Neural progenitor cell (in vitro differentiated cells): Measurements from ENCODE around the gene VSTM4. TPM values are rescaled to one million over a fixed set of nuclear protein-coding genes. Genes with fewer than 3 reads are reported as not detected.
A peak's percentile ranks its signal among the peaks of the same experiment; 100 is the strongest.

Experiments
- DNase-seq: peaks from one replicate; pipeline ENCODE4 v3.0.0-alpha.2; 2016; ENCODE audit warnings: low spot score
- H2AFZ ChIP-seq: fragments of 200-600 bp; sonication (generic); replicated peaks from 2 replicates; pipeline ENCODE4 v1.6.1; 2016; ENCODE audit warnings: antibody characterized with exemption
- H3F3A ChIP-seq: fragments of 200-600 bp; sonication (generic); 2 replicates; pipeline ENCODE4 v1.6.1; 2016; ENCODE audit warnings: antibody characterized with exemption, low read depth
- H3K27ac ChIP-seq: fragments of 200-600 bp; sonication (generic); 2 replicates; pipeline ENCODE4 v1.5.1; 2016; ENCODE audit warnings: mild to moderate bottlenecking
- H3K27me3 ChIP-seq: fragments of 200-600 bp; sonication (generic); 2 replicates; pipeline ENCODE4 v1.6.1; 2016; ENCODE audit warnings: mild to moderate bottlenecking, moderate library complexity
- H3K36me3 ChIP-seq: fragments of 200-600 bp; sonication (generic); 2 replicates; pipeline ENCODE4 v1.5.1; 2016
- H3K4me1 ChIP-seq: fragments of 200-600 bp; sonication (generic); 2 replicates; pipeline ENCODE4 v1.6.1; 2016; ENCODE audit warnings: mixed run types
- H3K4me2 ChIP-seq: fragments of 200-600 bp; sonication (generic); 2 replicates; pipeline ENCODE4 v1.6.1; 2016
- H3K4me3 ChIP-seq: fragments of 200-600 bp; sonication (generic); 2 replicates; pipeline ENCODE4 v1.5.1; 2016
- H3K79me2 ChIP-seq: fragments of 200-600 bp; sonication (generic); 2 replicates; pipeline ENCODE4 v1.6.1; 2016; ENCODE audit warnings: low read depth
- H3K9ac ChIP-seq: fragments of 200-600 bp; sonication (generic); 2 replicates; pipeline ENCODE4 v1.6.1; 2016
- H3K9me3 ChIP-seq: fragments of 200-600 bp; sonication (generic); 2 replicates; pipeline ENCODE4 v1.5.1; 2016; ENCODE audit warnings: low read depth
- H4K20me1 ChIP-seq: fragments of 200-600 bp; sonication (generic); 2 replicates; pipeline ENCODE4 v1.6.1; 2016; ENCODE audit warnings: low read depth
- H3K27ac Mint-ChIP-seq: 3 replicates; pipeline ENCODE4 v1.8.0; 2021; ENCODE audit warnings: mixed read lengths
- H3K27me3 Mint-ChIP-seq: 2 replicates; pipeline ENCODE4 v1.8.0; 2022; ENCODE audit warnings: low read depth, mild to moderate bottlenecking, inconsistent platforms, moderate library complexity, mixed read lengths; ENCODE audit not compliant: insufficient read depth
- H3K36me3 Mint-ChIP-seq: 3 replicates; pipeline ENCODE4 v1.8.0; 2021; ENCODE audit warnings: mixed read lengths
- H3K4me1 Mint-ChIP-seq: 3 replicates; pipeline ENCODE4 v1.8.0; 2021; ENCODE audit warnings: mixed read lengths
- H3K4me3 Mint-ChIP-seq: 3 replicates; pipeline ENCODE4 v1.8.0; 2021; ENCODE audit warnings: mild to moderate bottlenecking, moderate library complexity, mixed read lengths
- H3K9me3 Mint-ChIP-seq: 3 replicates; pipeline ENCODE4 v1.8.0; 2020; ENCODE audit warnings: mixed read lengths
- CTCF ChIP-seq: fragments of 200-600 bp; sonication (generic); IDR thresholded peaks from 2 replicates; pipeline ENCODE4 v1.5.1; 2017; ENCODE audit warnings: antibody characterized with exemption, mild to moderate bottlenecking
- EZH2 ChIP-seq: fragments of 200-600 bp; sonication (generic); IDR thresholded peaks from 2 replicates; pipeline ENCODE4 v1.6.1; 2017; ENCODE audit warnings: antibody characterized with exemption, mild to moderate bottlenecking, moderate library complexity
- EZH2phosphoT487 ChIP-seq: fragments of 200-600 bp; sonication (generic); IDR thresholded peaks from 2 replicates; pipeline ENCODE4 v1.6.1; 2017; ENCODE audit warnings: antibody characterized with exemption
- total RNA-seq: library from RNA; depleted of rRNA; stranded (reverse); fragments of >200 nt; gene quantifications from 2 replicates; pipeline ENCODE4 v1.2.3, GENCODE V29; 2015; ENCODE audit warnings: low replicate concordance

VSTM4 gene
- total RNA-seq, 1 donor from 2014 or later: 0.92 TPM

GRCh38 chr10:49001870-49002672 lies 113.3 kb downstream of the VSTM4 start:
- Histone ChIP-seq H3K4me2 (no peak overlapping the region), H3K4me1 (no peaks in the 10 kb centered on the region), H3K9ac (no peak overlapping the region), H3K79me2 (no peaks in the 10 kb centered on the region), H3K27ac (no peak overlapping the region), H2AFZ (no peak overlapping the region), H3K4me3 (no peak overlapping the region), H3K36me3 (no peaks in the 10 kb centered on the region), H4K20me1 (no peaks in the 10 kb centered on the region), H3K27me3 (no peaks in the 10 kb centered on the region), H3F3A (no peaks in the 10 kb centered on the region), H3K9me3 (no peaks in the 10 kb centered on the region)
- H3K9me3 Mint-ChIP-seq: no peaks in the 10 kb centered on the region
- no peak overlapping the region for H3K27ac Mint-ChIP-seq
- no peaks in the 10 kb centered on the region for H3K27me3 Mint-ChIP-seq
- H3K4me1 Mint-ChIP-seq: peaks cover 17% of the 10 kb centered on the region
- TF ChIP-seq CTCF: no peak
- TF ChIP-seq EZH2: no peak
- no peak for TF ChIP-seq EZH2phosphoT487
- no peak overlapping the region for H3K4me3 Mint-ChIP-seq
- peaks cover 2% of the 10 kb centered on the region for H3K36me3 Mint-ChIP-seq
- no peak for DNase-seq

DNA sequence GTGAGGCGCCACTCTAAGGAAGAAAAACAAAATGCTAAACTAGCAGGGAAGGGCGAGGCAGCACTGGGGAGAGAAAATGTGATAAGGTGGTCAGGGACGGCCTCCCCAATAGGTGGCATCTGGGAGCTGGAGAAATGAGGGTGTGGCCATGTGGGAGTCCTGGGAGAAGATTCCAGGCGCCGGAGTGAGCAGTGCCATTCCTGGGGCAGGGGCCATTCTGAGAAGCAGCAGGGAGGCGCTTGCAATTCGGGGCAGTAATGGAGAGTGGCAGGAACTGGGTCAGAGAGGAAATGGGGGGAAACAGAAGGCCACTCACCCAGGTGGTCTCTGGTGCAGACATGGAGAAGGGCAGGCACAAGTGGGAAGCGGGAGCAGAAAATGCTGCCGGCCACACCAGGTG lies 113.9 kb downstream of the VSTM4 start:
- DNase-seq: peak; percentile 53
- H3K27me3 ChIP-seq: no peaks in the 10 kb centered on the region
- no peak overlapping the region for H3K27ac ChIP-seq
- H3F3A ChIP-seq: no peaks in the 10 kb centered on the region
- TF ChIP-seq EZH2 (no peak), CTCF (peak; percentile 41)
- Mint-ChIP-seq H3K27me3 (no peaks in the 10 kb centered on the region), H3K4me3 (no peak overlapping the region), H3K27ac (no peak overlapping the region), H3K9me3 (no peaks in the 10 kb centered on the region), H3K36me3 (peaks cover 1% of the 10 kb centered on the region), H3K4me1 (peaks cover 15% of the 10 kb centered on the region)
- H3K9me3 ChIP-seq: no peaks in the 10 kb centered on the region
- no peaks in the 10 kb centered on the region for H3K36me3 ChIP-seq
- no peak overlapping the region for H3K9ac ChIP-seq
- no peak overlapping the region for H2AFZ ChIP-seq
- no peaks in the 10 kb centered on the region for H4K20me1 ChIP-seq
- no peaks in the 10 kb centered on the region for H3K79me2 ChIP-seq
- H3K4me1 ChIP-seq: no peaks in the 10 kb centered on the region
- H3K4me3 ChIP-seq: no peak overlapping the region
- H3K4me2 ChIP-seq: no peak overlapping the region

DNA sequence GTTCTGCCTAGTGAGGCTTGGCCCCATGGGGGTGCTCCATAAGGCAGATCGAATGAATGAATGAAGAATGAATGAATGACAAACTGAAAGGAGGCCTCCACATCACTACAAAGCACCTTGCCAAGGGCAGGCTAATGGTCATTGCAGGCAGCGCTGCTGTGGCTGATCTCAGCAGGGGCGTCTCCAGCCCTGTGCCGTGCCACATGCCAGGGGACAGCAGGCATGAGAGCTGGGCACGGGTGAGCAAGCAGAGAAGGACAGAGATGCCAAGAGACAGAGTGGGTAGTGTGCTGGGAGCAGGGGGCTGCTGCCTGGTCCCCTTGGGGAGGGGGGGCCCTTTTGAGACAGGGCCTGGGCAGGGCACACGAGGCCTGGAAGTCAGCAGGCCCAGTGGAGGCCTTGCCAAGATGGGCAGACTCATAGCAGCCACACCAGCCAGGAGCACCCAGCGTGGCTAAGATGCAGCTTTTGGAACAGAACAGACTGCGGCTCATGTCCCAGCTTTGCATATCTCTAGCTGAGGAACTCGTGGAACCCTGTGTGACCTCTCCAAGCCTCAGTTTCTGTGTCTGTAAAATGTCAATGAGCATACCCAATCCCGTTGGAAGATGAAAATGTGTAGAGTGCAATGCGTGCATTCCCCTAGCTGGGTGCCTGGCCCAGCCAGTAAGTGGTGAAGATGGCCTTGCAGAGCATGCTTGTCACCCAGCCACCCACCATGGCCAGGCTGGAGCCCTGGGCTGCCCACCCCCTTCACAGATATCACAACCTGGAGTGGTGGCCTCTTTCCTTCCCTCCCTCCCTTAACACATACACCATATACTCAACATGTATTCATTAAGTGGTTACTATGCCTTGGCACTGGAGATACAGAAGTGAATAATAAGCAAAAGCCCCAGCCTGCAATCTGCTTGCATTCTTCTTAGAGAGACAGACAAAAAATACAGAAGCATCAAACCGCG lies 114.6 kb downstream of the VSTM4 start:
- no peak overlapping the region for H3K9ac ChIP-seq
- DNase-seq: no peak
- TF ChIP-seq EZH2phosphoT487 (no peak), EZH2 (no peak), CTCF (no peak)
- H3K36me3 Mint-ChIP-seq: no peaks in the 10 kb centered on the region
- no peaks in the 10 kb centered on the region for H3K36me3 ChIP-seq
- H3K9me3 Mint-ChIP-seq: no peaks in the 10 kb centered on the region
- H3K27ac ChIP-seq: no peak overlapping the region
- H3K9me3 ChIP-seq: no peaks in the 10 kb centered on the region
- H3K4me3 Mint-ChIP-seq: no peak overlapping the region
- H3K4me1 Mint-ChIP-seq: peaks cover 15% of the 10 kb centered on the region
- H4K20me1 ChIP-seq: no peaks in the 10 kb centered on the region
- no peaks in the 10 kb centered on the region for H3K27me3 ChIP-seq
- H3K4me3 ChIP-seq: no peak overlapping the region
- peak overlapping the region; percentile 79 for H3K27ac Mint-ChIP-seq
- no peaks in the 10 kb centered on the region for H3K4me1 ChIP-seq
- H3K4me2 ChIP-seq: no peak overlapping the region
- no peak overlapping the region for H2AFZ ChIP-seq
- no peaks in the 10 kb centered on the region for H3K79me2 ChIP-seq
- H3K27me3 Mint-ChIP-seq: no peaks in the 10 kb centered on the region
- H3F3A ChIP-seq: no peaks in the 10 kb centered on the region
